DND-41 (cell line): Measurements from ENCODE around the gene TRMT61B.

Source experiments
- EZH2 ChIP-seq: IDR thresholded peaks from 3 replicates; pipeline ENCODE4 v1.6.1; 2012; ENCODE audit warnings: borderline replicate concordance, low read depth, mild to moderate bottlenecking, moderate library complexity, low read length, inconsistent platforms; ENCODE audit not compliant: severe bottlenecking
- TF ChIP-seq, protein P1 (sequence below): IDR thresholded peaks from 2 replicates; pipeline ENCODE4 v1.5.1; 2012; ENCODE audit warnings: borderline replicate concordance, low read length, moderate library complexity, mild to moderate bottlenecking; ENCODE audit not compliant: poor library complexity, severe bottlenecking; ENCODE audit errors: extremely low read depth

GRCh38 chr2:28894470-28895188 is 24.5 kb upstream of the TRMT61B start, which contains the start of gene WDR43:
- TF ChIP-seq, protein P1, sequence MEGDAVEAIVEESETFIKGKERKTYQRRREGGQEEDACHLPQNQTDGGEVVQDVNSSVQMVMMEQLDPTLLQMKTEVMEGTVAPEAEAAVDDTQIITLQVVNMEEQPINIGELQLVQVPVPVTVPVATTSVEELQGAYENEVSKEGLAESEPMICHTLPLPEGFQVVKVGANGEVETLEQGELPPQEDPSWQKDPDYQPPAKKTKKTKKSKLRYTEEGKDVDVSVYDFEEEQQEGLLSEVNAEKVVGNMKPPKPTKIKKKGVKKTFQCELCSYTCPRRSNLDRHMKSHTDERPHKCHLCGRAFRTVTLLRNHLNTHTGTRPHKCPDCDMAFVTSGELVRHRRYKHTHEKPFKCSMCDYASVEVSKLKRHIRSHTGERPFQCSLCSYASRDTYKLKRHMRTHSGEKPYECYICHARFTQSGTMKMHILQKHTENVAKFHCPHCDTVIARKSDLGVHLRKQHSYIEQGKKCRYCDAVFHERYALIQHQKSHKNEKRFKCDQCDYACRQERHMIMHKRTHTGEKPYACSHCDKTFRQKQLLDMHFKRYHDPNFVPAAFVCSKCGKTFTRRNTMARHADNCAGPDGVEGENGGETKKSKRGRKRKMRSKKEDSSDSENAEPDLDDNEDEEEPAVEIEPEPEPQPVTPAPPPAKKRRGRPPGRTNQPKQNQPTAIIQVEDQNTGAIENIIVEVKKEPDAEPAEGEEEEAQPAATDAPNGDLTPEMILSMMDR = no peak
- no peak for TF ChIP-seq EZH2
